ENCODE measurements around the gene ZFYVE19.

The ZFYVE19 gene

GRCh38 chr15:40787991-40788390 is 18.9 kb upstream of the ZFYVE19 start:
- TF ChIP-seq ZNF274 (IDR thresholded peaks at IDR 0.05; ENCODE audit: low read depth, low read length): no peak
- no peak overlapping the region for H3K4me3 ChIP-seq (ENCODE audit: low read length)

- no peak overlapping the region for H3K4me3 ChIP-seq (ENCODE audit: low read length)
- no peak for TF ChIP-seq ZNF274 (IDR thresholded peaks at IDR 0.05; ENCODE audit: low read depth, low read length)
Observed at GRCh38 chr15:40789119-40789518, 17.8 kb upstream of the ZFYVE19 start.

- H3K4me3 ChIP-seq (ENCODE audit: low read length): no peak overlapping the region
- TF ChIP-seq ZNF274 (IDR thresholded peaks at IDR 0.05; ENCODE audit: low read depth, low read length): no peak
Observed at GRCh38 chr15:40789999-40790398, 16.9 kb upstream of the ZFYVE19 start.

GRCh38 chr15:40790718-40791117 is 16.2 kb upstream of the ZFYVE19 start:
- TF ChIP-seq ZNF274 (IDR thresholded peaks at IDR 0.05; ENCODE audit: low read depth, low read length): no peak
- H3K4me3 ChIP-seq (ENCODE audit: low read length): no peak overlapping the region

GRCh38 chr15:40792394-40792793 is 14.5 kb upstream of the ZFYVE19 start:
- no peak for TF ChIP-seq ZNF274 (IDR thresholded peaks at IDR 0.05; ENCODE audit: low read depth, low read length)
- no peak overlapping the region for H3K4me3 ChIP-seq (ENCODE audit: low read length)

GRCh38 chr15:40793216-40793989 is 13.5 kb upstream of the ZFYVE19 start:
- no peak overlapping the region for H3K4me3 ChIP-seq (ENCODE audit: low read length)
- no peak for TF ChIP-seq ZNF274 (IDR thresholded peaks at IDR 0.05; ENCODE audit: low read depth, low read length)

GRCh38 chr15:40796041-40796440 is 10.8 kb upstream of the ZFYVE19 start:
- TF ChIP-seq ZNF274 (IDR thresholded peaks at IDR 0.05; ENCODE audit: low read depth, low read length): no peak
- H3K4me3 ChIP-seq (ENCODE audit: low read length): no peak overlapping the region

- no peak overlapping the region for H3K4me3 ChIP-seq (ENCODE audit: low read length)
- TF ChIP-seq ZNF274 (IDR thresholded peaks at IDR 0.05; ENCODE audit: low read depth, low read length): no peak
Observed at GRCh38 chr15:40796512-40796911, 10.4 kb upstream of the ZFYVE19 start.

GRCh38 chr15:40799523-40799922 is 7.4 kb upstream of the ZFYVE19 start:
- no peak for TF ChIP-seq ZNF274 (IDR thresholded peaks at IDR 0.05; ENCODE audit: low read depth, low read length)

GRCh38 chr15:40803076-40803475 is 3.8 kb upstream of the ZFYVE19 start:
- TF ChIP-seq ZNF274 (IDR thresholded peaks at IDR 0.05; ENCODE audit: low read depth, low read length): no peak
- no peak overlapping the region for H3K4me3 ChIP-seq (ENCODE audit: low read length)

More at GRCh38 chr15:40799523-40799922, 7.4 kb upstream of the ZFYVE19 start:
- H3K4me3 ChIP-seq (ENCODE audit: low read length): no peak overlapping the region

- H3K4me3 ChIP-seq (ENCODE audit: low read length): no peak overlapping the region
- TF ChIP-seq ZNF274 (IDR thresholded peaks at IDR 0.05; ENCODE audit: low read depth, low read length): no peak
Observed at GRCh38 chr15:40803688-40804087, 3.2 kb upstream of the ZFYVE19 start.

GRCh38 chr15:40806672-40807027 is 239 bp upstream of the ZFYVE19 start:
- H3K4me3 ChIP-seq (ENCODE audit: low read length): peak overlapping the region; percentile 73
- TF ChIP-seq ZNF274 (IDR thresholded peaks at IDR 0.05; ENCODE audit: low read depth, low read length): no peak

GRCh38 chr15:40807888-40808461 is 1.1 kb downstream of the ZFYVE19 start:
- H3K4me3 ChIP-seq (ENCODE audit: low read length): peak overlapping the region; percentile 78
- TF ChIP-seq ZNF274 (IDR thresholded peaks at IDR 0.05; ENCODE audit: low read depth, low read length): no peak

GRCh38 chr15:40808861-40809450 is 2.1 kb downstream of the ZFYVE19 start:
- TF ChIP-seq ZNF274 (IDR thresholded peaks at IDR 0.05; ENCODE audit: low read depth, low read length): no peak
- H3K4me3 ChIP-seq (ENCODE audit: low read length): no peak overlapping the region; the same call in 1 of the 2 replicates
